DMS153 treated with DMSO at 0.1 percent for 48 hours (cell line): ENCODE data around the gene LNP1.
"Not testable (repeated sequence)": the region's sequence is repeated elsewhere in the genome, so short reads cannot be mapped to it uniquely, and the experiment has no call there.

Experiments
- DNase-seq: peaks from one replicate; lab custom pipeline; 2025; ENCODE audit not compliant: unreplicated experiment; lab: John Stamatoyannopoulos, UW

The LNP1 gene

GRCh38 chr3:100471444-100471843 lies 70.1 kb downstream of the LNP1 start:
- DNase-seq = no peak

GRCh38 chr3:100477851-100478360 lies 76.6 kb downstream of the LNP1 start:
- not testable (repeated sequence) for DNase-seq

GRCh38 chr3:100478521-100478920 lies 77.2 kb downstream of the LNP1 start:
- DNase-seq = not testable (repeated sequence)

GRCh38 chr3:100480081-100480480 lies 78.7 kb downstream of the LNP1 start:
- DNase-seq = no peak

GRCh38 chr3:100482176-100482575 lies 80.8 kb downstream of the LNP1 start:
- no peak for DNase-seq

GRCh38 chr3:100483529-100483928 lies 82.2 kb downstream of the LNP1 start:
- DNase-seq = no peak

- no peak for DNase-seq
Observed at GRCh38 chr3:100486808-100487207, 85.5 kb downstream of the LNP1 start.

- no peak for DNase-seq
Observed at GRCh38 chr3:100489118-100489517, 87.8 kb downstream of the LNP1 start.

GRCh38 chr3:100492059-100493006 lies 91.0 kb downstream of the LNP1 start, which contains the start of gene TMEM45A:
TMEM45A (plus strand) TSS chr3:100492619; CDS start chr3:100555212, 62,593 bp downstream.
- peak; percentile 91 for DNase-seq

- no peak for DNase-seq
Observed at GRCh38 chr3:100496711-100497261, 95.4 kb downstream of the LNP1 start.

- DNase-seq = no peak
Observed at GRCh38 chr3:100499651-100500050, 98.3 kb downstream of the LNP1 start.

- no peak for DNase-seq
Observed at GRCh38 chr3:100500320-100500880, 99.1 kb downstream of the LNP1 start.

GRCh38 chr3:100503448-100503847 lies 102.1 kb downstream of the LNP1 start:
- no peak for DNase-seq
